HepG2 (cell line): Measurements from ENCODE around the gene GTF3C5. TPM values are rescaled to one million over a fixed set of nuclear protein-coding genes. Genes with fewer than 3 reads are reported as not detected.

Source experiments
- CCAR2 ChIP-seq: fragments of 200-400 bp; formaldehyde crosslinking; optimal IDR thresholded peaks from 2 replicates; pipeline ENCODE3; 2018; ENCODE audit warnings: low read depth, mild to moderate bottlenecking, low read length, moderate library complexity
- HCFC1 ChIP-seq: fragments of 150-350 bp; IDR thresholded peaks from 2 replicates; pipeline ENCODE4 v1.6.1; 2014; ENCODE audit warnings: low read depth, low read length
- MYNN ChIP-seq: sonication (generic); formaldehyde crosslinking; IDR thresholded peaks from 2 replicates; pipeline ENCODE4 v1.4.0; 2020; ENCODE audit warnings: mild to moderate bottlenecking, low read depth, missing genetic modification reagents
- ZFAT ChIP-seq: sonication (generic); formaldehyde crosslinking; conservative IDR thresholded peaks from 2 replicates; pipeline ENCODE4 v1.8.1; 2023; ENCODE audit warnings: missing genetic modification reagents, inconsistent platforms
- ZNF17 ChIP-seq: sonication (generic); formaldehyde crosslinking; IDR thresholded peaks from 2 replicates; pipeline ENCODE4 v1.5.0; 2020; ENCODE audit warnings: mild to moderate bottlenecking, missing genetic modification reagents
- ZNF335 ChIP-seq: sonication (generic); formaldehyde crosslinking; IDR thresholded peaks from 2 replicates; pipeline ENCODE4 v1.4.0; 2020; ENCODE audit warnings: missing genetic modification reagents
- ZNF646 ChIP-seq: sonication (generic); formaldehyde crosslinking; IDR thresholded peaks from 2 replicates; pipeline ENCODE4 v1.9.0; 2021; ENCODE audit warnings: mild to moderate bottlenecking, missing genetic modification reagents
- polyA plus RNA-seq, 8 experiments: library from polyadenylated mRNA; depleted of rRNA in 3 of 8; stranded (reverse) in 7 of 8; unstranded in 1 of 8; fragments of >200 nt; fragmentation: Illumina TruSeq in 4 of 8; extraction: Trizol in 4 of 8; gene quantifications; 2 replicates each; pipeline versions ENCODE4 v1.2.1 to v1.2.3, GENCODE V29; 2011 to 2016; ENCODE audit warnings: low read depth in 4 of 8, missing spikeins in 1 of 8, mixed read lengths in 1 of 8; ENCODE audit not compliant: insufficient read depth in 1 of 8
- total RNA-seq, 5 experiments: library from RNA; depleted of rRNA; stranded (reverse); fragments of >200 nt; fragmentation: Illumina TruSeq; extraction: Trizol; gene quantifications; 2 replicates each; pipeline ENCODE4 v1.2.3, GENCODE V29; 2016; ENCODE audit warnings: low read depth in 1 of 5
- TF ChIP-seq, protein P1 (sequence below): sonication (generic); formaldehyde crosslinking; IDR thresholded peaks from 2 replicates; pipeline ENCODE4 v1.5.0; 2020; ENCODE audit warnings: missing genetic modification reagents
- TF ChIP-seq, protein P2 (sequence below): sonication (generic); formaldehyde crosslinking; IDR thresholded peaks from 2 replicates; pipeline ENCODE4 v1.5.0; 2020; ENCODE audit warnings: mild to moderate bottlenecking, missing genetic modification reagents

The GTF3C5 gene
- total and polyA plus RNA-seq, 2 of the 13 experiments (the other 11 are each of a cell fraction or from before 2014, with no cell fraction given), result 66.9 to 92.6 TPM

DNA sequence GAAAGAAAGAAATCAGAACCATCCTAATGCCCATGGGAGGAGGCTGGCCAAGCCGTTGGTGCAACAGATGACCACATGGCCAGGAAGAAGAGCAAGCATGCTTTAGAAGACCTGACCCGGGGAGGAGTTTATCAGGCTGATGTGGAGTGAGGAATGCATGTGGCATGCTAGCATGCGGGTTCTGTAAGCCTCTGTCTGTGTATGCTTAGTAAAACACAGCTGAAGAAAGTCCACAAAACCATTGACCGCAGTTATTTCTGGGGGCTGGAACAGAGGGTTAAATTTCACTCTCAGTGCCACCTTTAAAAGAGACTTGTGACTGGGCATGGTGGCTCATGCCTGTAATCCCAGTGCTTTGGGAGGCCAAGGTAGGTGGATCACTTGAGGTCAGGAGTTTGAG, 33.2 kb upstream of the GTF3C5 start (continued):
- TF ChIP-seq ZNF646 (CRISPR knock-in tag) (no peak), ZFAT (CRISPR knock-in tag) (no peak), ZNF335 (CRISPR knock-in tag) (no peak), MYNN (CRISPR knock-in tag) (no peak), HCFC1 (no peak), ZNF17 (CRISPR knock-in tag) (no peak), CCAR2 (no peak)
- TF ChIP-seq, protein P1, sequence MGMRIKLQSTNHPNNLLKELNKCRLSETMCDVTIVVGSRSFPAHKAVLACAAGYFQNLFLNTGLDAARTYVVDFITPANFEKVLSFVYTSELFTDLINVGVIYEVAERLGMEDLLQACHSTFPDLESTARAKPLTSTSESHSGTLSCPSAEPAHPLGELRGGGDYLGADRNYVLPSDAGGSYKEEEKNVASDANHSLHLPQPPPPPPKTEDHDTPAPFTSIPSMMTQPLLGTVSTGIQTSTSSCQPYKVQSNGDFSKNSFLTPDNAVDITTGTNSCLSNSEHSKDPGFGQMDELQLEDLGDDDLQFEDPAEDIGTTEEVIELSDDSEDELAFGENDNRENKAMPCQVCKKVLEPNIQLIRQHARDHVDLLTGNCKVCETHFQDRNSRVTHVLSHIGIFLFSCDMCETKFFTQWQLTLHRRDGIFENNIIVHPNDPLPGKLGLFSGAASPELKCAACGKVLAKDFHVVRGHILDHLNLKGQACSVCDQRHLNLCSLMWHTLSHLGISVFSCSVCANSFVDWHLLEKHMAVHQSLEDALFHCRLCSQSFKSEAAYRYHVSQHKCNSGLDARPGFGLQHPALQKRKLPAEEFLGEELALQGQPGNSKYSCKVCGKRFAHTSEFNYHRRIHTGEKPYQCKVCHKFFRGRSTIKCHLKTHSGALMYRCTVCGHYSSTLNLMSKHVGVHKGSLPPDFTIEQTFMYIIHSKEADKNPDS (CRISPR knock-in tag), result no peak
- TF ChIP-seq, protein P2, sequence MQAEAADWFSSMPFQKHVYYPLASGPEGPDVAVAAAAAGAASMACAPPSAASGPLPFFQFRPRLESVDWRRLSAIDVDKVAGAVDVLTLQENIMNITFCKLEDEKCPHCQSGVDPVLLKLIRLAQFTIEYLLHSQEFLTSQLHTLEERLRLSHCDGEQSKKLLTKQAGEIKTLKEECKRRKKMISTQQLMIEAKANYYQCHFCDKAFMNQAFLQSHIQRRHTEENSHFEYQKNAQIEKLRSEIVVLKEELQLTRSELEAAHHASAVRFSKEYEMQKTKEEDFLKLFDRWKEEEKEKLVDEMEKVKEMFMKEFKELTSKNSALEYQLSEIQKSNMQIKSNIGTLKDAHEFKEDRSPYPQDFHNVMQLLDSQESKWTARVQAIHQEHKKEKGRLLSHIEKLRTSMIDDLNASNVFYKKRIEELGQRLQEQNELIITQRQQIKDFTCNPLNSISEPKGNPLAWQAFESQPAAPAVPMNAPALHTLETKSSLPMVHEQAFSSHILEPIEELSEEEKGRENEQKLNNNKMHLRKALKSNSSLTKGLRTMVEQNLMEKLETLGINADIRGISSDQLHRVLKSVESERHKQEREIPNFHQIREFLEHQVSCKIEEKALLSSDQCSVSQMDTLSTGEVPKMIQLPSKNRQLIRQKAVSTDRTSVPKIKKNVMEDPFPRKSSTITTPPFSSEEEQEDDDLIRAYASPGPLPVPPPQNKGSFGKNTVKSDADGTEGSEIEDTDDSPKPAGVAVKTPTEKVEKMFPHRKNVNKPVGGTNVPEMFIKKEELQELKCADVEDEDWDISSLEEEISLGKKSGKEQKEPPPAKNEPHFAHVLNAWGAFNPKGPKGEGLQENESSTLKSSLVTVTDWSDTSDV (CRISPR knock-in tag), result no peak
